HG03045 (cell line): ENCODE data around the gene METTL18.

Experiments used
- ATAC-seq: cut with Tn5 transposase; IDR thresholded peaks from one replicate; pipeline ENCODE4 v1.9.1; 2021; ENCODE audit warnings: mild to moderate bottlenecking, moderate library complexity; ENCODE audit not compliant: unreplicated experiment

METTL18 gene

DNA sequence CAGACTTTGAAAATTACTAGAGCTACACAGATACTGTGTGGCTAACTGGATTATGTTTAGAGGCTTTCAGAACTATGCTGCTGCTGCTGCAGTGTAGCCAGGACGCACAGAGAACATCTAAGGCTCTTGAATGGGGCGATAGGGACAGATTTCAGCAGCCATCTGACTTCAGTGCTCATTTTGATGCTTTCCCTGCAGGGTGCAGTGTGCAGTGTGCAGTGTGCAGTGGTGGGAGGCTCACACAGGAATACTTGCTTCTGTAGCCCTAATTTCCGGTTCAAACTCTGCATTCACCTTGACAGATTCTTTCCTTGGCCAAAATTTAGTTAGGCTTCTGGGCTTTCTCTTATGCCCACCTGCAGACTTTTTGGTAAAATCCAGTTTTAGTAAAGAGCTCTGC, 7.7 kb downstream of the METTL18 start:
- ATAC-seq: no peak

DNA sequence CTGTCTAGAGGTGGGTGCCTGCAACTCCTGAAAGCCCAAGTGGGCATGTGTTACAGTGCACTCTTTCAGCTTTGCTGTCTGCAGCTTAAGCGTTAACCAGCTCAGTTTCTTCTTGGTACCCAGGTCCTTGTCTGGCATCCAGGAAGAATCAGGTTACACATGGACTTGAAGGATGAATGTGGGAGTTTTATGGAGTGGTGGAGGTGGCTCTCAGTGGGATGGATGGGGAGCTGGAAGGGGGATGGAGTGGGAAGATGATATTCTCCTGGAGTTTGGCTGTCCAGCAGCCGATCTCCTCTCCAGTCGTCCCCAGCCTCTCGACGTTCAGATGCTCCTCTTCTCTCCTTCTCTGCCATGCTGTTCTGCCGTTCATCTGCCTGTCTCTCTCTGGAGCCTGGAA, 9.4 kb downstream of the METTL18 start:
- no peak for ATAC-seq

DNA sequence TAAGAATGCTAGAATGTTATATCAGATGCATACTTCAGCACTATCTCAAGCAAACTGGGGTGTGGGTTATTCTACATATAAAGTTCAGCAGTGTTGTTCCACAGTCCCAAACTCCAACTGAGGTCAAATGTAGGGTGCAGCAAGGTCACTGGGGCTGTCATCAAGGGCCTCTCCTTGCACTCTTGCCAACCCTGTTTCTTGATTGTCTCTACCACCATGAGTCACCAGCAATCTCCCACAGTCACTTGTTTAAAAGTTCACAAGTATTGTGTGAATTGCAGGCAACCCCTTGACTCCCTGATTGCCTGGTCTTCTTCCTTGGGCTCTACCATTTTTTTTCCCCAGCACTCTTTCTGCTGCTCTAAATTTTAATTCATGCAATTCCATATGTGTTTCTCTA, 10.6 kb downstream of the METTL18 start:
- ATAC-seq: no peak

DNA sequence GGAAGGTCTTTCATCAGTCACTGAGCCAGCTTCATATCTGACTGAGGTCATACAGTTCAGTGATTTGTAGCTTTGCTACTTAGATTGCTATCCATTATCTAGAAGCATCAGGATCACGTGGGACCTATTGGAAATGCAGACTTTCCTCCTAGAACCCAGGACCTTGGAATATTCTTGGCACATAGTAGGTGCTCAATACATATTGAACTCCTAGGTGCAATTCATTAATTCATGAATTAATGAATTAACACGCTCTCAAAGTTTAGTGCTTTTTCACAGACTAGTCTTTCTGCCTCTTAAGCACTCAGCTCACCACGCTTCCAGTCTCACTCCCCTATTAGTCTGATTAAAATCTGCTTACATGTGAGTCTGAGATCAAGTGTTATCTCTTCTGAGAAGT, 12.1 kb downstream of the METTL18 start:
- ATAC-seq: no peak

DNA sequence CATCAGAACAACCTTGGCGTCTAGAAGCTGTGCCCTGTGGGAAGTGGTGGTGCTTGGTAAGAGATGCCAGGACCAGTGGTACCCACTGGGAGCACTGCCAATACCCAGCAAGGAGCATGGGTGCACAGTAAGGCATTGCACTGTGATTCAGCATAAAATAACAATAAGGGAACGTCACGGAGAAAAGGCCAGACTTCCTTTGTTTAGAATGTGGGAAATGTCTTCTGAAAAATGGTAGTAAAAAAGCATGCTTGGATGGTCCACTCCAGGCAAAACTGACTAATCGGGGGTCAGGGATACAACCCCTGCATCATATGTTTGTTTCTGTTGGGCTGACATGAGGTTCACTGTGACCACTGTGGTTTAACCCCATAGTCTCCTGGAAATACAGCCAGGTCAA, 14.7 kb downstream of the METTL18 start:
- ATAC-seq: no peak

GRCh38 chr1:169779150-169779549, 15.6 kb downstream of the METTL18 start:
- no peak for ATAC-seq

DNA sequence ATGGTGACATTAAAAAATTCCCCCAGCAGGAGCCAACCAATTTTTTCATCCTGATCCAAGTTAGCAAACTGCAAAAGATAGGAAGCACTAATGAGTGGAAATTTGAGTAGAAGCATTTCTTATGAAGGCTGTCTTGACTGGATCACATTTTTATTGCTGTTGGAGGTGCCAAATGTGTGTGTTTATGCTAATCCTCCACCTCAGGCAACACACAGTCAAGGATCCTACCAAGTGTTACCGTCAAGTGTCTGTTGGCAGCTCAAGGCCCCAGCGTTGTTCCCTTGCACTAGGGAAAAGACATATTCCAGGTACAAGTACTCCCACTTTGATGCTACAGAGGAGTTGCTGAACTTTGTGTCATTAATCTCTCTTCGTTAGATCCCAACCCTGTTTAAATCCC, 18.3 kb downstream of the METTL18 start:
- no peak for ATAC-seq

DNA sequence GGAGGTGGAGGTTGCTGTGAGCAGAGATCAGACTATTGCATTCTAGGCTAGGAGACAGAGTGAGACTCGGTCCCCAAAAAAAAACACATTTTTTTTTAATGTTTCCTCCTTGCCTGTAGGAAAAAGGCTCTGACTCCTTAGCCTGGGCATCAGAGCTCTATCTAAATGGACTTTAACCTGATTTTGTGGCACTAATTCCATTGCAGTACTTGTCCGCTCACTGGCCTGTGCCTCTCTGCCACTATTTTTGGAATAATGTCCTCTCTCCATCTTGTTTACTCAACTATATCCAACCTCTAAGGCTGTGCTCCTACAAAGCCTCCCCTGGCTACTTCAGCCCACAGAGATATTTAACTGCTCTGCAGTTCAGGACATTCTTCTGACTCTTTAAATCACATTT, 26.5 kb downstream of the METTL18 start:
- no peak for ATAC-seq

- ATAC-seq: no peak
These were observed 29.0 kb downstream of the METTL18 start for GRCh38 chr1:169765580-169766331.

DNA sequence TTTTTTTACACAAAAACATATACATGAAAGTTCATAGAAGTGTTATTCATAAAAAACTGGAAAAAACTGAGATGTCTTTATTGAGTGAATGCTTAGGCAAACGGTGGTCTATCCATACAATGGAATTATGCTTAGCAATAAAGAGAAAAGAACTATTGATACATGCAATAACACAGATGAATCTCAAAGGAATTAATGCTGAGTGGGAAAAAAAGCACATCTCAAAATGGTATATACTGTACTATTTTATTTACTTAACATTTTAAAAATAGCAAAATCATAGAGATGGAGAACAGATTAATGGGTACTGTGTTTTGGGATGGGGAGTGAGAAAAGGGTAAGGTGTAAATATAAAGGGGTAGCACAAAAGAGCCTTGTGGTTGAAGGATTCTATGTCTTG, 29.8 kb downstream of the METTL18 start:
- no peak for ATAC-seq

- no peak for ATAC-seq
These were observed 32.0 kb downstream of the METTL18 start for GRCh38 chr1:169762699-169763098.

GRCh38 chr1:169759038-169759437, 35.7 kb downstream of the METTL18 start:
- ATAC-seq: no peak

DNA sequence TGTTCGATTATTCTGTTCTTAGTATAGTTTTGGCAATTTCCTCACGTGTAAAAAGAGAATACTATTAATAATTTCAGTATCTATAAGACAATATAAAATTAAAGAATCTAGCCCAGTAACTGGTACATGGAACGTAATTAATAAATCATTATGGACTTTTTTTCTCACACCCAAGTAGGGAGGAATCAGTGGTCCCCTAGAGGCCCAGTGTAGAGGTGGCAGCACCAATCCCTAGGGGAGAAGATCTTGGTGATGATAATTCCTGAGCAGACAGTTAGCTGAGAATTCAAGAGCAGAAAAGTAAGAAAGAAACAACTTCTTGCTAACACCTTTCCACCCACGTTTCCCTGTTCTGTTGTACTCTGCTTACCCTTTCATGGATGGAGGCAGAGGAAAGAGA, 41.2 kb downstream of the METTL18 start:
- no peak for ATAC-seq

- ATAC-seq: no peak
These were observed 44.7 kb downstream of the METTL18 start for GRCh38 chr1:169750041-169750440.

DNA sequence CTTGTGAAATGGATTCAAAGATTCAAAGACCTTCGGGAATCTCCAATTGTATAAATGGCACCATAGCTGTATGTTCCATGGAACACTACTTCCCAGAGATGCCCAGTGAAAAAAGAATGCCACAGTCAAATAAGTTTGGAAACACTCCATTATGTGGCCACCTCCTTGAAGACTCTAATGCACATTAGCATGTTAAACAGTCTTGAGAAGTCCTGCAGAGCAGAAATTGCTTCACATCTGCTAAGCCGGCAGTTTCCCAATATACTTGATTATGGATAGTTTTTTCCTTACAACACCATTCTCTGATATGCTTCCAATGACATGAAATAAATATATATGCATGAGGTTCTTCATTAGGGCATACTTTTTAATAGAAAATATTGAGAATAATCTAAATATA, 48.2 kb downstream of the METTL18 start:
- no peak for ATAC-seq

DNA sequence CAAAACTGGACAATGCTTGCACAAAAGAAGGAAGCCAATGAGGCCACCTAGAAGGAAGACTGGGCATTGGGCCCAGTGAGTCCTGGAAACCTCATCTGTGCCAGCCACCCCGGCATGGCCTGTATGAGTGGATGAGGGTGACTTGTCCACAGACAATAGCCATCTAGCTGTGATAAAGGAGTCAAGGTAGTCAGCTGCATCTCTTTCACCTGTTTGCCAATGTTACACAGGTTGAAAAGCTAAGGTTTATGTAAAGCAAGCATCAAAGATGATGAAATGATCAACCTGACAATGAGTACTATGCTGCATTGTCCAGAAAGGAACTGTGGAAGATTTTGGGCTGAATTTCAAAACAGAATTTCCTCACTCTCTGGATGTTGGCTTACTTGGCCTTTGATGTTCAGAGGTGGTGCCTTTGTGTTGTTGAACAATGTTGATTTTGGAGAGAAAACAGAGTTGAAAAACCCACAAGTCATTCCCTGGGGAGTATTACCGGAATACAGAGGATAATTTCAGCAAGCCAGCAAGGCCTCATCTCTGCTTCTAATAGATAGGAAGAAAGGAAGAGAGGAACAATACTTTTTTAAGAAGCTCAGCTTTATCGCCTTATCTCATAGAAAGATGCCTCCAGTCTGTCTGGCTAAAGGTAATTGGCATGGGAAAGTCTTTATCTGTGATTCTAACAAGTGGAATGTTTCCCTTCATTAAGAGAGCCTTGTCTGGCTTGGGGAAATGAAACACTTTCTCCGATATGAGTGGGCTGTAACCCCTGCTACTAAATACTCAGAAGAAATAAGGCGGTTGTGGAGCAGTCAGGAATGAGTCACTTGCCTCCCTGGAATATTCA, 49.5 kb downstream of the METTL18 start:
- no peak for ATAC-seq
